GM12873 (cell line): ENCODE results near the gene LASP1NB.

ENCODE experiments used
- TF ChIP-seq, protein P1 (sequence below): IDR thresholded peaks from 2 replicates; pipeline ENCODE4 v1.5.1; 2012; ENCODE audit warnings: low read depth, mild to moderate bottlenecking, moderate library complexity, low read length, control low read depth; ENCODE audit not compliant: insufficient read depth; ENCODE audit errors: missing control alignments

Gene LASP1NB

DNA sequence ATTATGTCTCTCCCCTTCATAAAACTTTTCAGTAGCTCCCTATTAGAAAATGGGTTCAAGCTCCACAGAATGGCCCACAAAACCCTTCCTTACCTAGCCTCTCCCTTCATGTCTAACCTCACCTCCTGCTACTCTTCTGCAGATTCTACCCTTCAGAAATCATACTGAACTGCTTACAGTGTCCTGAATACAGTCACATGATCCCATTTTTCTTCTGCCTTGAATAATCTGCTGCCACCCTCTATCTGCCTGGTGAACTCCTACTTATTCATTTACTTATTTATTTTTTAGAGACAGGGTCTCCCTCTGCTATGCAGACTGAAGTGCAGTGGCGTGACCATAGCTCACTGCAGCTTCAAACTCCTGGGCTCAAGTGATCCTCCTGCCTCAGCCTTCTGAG is 15.0 kb downstream of the LASP1NB start:
- TF ChIP-seq, protein P1, sequence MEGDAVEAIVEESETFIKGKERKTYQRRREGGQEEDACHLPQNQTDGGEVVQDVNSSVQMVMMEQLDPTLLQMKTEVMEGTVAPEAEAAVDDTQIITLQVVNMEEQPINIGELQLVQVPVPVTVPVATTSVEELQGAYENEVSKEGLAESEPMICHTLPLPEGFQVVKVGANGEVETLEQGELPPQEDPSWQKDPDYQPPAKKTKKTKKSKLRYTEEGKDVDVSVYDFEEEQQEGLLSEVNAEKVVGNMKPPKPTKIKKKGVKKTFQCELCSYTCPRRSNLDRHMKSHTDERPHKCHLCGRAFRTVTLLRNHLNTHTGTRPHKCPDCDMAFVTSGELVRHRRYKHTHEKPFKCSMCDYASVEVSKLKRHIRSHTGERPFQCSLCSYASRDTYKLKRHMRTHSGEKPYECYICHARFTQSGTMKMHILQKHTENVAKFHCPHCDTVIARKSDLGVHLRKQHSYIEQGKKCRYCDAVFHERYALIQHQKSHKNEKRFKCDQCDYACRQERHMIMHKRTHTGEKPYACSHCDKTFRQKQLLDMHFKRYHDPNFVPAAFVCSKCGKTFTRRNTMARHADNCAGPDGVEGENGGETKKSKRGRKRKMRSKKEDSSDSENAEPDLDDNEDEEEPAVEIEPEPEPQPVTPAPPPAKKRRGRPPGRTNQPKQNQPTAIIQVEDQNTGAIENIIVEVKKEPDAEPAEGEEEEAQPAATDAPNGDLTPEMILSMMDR, result no peak

DNA sequence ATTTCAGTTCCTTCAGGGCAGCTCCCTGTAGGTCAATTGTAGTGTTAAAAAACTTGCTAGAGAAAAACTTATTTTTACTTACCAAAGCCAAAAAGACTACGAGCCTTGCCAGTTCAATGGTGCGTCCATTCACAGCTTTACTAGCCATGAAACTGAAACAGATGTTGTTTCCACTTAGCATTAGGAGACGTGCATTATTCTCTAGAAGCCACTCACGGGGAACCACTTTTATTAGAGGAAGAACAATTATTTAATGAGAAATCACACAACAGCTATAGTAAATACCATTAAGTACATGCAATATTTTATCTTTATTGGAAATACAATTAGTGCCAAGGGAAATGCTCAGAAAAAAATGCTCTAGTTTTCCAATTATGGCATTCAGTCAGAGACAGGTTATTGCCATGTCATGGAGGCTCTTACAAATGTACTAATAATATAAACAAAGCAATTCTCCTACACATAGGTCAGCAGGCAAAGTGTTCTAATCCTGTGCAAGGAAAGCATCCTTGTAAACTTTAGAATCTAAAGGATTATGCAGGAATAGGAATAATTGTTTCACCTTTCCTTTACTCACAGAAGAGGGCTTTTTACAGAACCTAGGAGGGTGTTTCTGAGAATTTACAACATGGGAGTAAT is 17.4 kb downstream of the LASP1NB start:
- TF ChIP-seq, protein P1, result no peak

DNA sequence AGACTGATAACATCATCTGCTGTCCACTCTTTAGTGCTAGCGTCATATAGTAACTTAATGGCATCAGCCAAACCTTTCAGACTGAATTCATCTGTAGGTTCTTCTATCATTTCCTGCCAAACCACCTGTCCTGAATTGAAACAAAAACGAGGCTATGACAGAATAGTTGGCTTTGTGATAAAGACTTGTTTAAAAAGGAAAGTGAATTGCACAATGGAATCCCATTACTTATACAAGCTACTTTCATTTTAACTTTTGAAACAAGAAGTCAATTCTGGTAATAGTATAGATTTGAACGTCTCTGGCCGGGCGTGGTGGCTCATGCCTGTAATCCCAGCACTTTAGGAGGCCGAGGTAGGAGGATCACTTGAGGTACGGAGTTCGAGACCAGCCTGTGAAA is 18.2 kb downstream of the LASP1NB start:
- TF ChIP-seq, protein P1, result no peak

DNA sequence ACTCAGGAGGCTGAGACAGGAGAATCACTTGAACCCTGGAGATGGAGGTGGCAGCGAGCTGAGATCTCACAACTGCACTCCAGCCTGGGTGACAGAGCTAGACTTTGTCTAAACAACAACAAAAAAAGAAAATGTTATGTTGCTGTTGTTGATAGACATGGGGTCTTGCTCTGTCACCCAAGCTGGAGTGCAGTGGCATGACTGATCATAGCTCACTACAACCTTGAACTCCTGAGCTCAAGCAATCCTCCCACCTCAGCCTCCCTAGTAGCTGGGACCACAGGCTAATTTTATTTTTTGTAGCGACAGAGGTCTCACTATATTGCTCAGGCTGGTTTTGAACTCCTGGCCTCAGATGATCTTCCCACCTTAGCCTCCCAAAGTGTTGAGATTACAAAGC is 21.8 kb downstream of the LASP1NB start:
- TF ChIP-seq, protein P1, result no peak

DNA sequence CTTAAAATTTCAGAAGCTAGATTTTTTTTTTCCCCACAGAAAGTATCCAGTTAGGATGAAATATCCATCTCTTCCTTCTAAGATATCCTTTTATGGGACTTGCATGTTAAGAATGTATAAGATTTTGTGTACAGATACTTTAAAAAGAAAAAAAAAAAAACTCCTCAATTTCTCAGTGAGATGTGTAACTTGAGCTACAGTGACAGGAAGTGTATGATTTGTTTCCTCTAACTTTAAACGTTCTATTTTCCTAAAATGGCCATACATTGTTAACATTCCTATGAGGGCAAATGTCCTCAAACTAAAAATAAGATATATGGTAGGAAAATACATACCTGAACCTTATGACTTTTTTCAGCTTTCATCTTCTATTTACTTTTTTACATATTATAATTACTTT is 32.9 kb downstream of the LASP1NB start:
- TF ChIP-seq, protein P1, result no peak

DNA sequence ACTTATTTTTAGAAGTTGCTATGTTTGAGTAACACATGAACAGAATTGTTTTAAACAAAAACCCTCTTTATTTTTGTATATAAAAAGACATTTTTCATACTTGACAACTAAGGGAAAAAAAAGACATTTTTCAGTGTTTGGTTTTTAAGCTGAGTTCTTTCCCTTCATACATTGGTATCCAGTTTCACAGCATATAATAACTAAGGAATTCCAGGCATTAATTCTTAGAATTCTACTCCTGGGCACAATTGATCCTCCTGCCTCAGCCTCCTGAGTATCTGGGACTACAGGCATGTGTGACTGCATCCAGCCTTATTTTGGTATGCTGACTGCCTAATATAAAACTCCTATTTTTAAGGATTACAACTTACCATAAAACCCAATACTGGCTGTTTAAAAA is 33.3 kb downstream of the LASP1NB start:
- TF ChIP-seq, protein P1, result no peak

DNA sequence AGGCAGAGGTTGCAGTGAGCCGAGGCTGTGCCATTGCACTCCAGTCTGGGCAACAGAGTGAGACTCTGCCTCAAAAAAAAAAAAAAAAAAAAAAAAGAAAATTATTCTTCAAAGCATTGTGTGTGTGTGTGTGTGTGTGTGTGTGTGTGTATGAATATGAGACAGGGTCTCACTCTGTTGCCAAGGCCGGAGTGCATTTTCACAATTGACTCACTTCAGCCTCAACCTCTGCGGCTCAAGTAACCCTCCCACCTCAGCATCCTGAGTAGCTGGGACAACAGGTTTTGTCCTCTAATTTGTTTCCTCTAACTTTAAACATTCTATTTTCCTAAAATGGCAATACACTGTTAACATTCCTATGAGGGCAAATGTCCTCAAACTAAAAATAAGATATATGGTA is 34.1 kb downstream of the LASP1NB start:
- TF ChIP-seq, protein P1, result no peak
